ENCODE data around the gene DNAJC13.

The DNAJC13 gene

DNA sequence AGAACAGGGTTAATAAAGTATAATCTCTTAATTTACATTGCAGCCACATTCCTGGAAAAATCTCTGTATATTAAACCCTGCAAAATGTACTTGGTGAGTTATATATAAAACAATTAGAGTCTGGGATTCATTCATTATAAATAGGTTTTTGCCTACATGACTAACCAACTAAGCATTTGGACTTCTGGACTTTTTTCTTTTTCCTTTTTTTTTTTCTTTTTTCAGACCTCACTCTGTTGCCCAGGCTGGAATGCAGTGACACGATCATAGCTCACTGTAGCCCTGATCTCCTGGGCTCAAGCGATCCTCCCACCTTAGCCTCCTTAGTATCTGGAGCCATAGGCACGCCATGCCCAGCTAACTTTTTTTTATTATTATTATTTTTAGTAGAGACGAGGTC is 4.5 kb downstream of the DNAJC13 start:
- no peak overlapping the region for H3K9ac ChIP-seq (ENCODE audit: low read depth, low read length, poor library complexity, severe bottlenecking)
- peaks cover 56% of the 10 kb centered on the region for H3K4me1 ChIP-seq (ENCODE audit: insufficient read depth, low read length, poor library complexity, severe bottlenecking)
- H4K20me1 ChIP-seq (ENCODE audit: insufficient read depth, low read length, poor library complexity, severe bottlenecking) = peaks cover 24% of the 10 kb centered on the region
- H3K4me3 ChIP-seq (ENCODE audit: low read length, poor library complexity, severe bottlenecking) = no peak overlapping the region
- no peak overlapping the region for H3K4me2 ChIP-seq (ENCODE audit: low read depth, low read length, poor library complexity, severe bottlenecking)
- no peaks in the 10 kb centered on the region for H3K9me3 ChIP-seq (ENCODE audit: insufficient read depth, low read depth, low read length)
- H3K36me3 ChIP-seq (ENCODE audit: insufficient read depth, low read length) = no peaks in the 10 kb centered on the region
- H2AFZ ChIP-seq (ENCODE audit: low read length) = no peak overlapping the region
- H3K9me2 ChIP-seq (replicated peaks; ENCODE audit: low read depth, low read length) = no peaks in the 10 kb centered on the region
- H3K27me3 ChIP-seq (ENCODE audit: insufficient read depth, low read length, poor library complexity, severe bottlenecking) = no peaks in the 10 kb centered on the region
- no peaks in the 10 kb centered on the region for H3F3A ChIP-seq (ENCODE audit: low read depth)
- TF ChIP-seq, protein P1, sequence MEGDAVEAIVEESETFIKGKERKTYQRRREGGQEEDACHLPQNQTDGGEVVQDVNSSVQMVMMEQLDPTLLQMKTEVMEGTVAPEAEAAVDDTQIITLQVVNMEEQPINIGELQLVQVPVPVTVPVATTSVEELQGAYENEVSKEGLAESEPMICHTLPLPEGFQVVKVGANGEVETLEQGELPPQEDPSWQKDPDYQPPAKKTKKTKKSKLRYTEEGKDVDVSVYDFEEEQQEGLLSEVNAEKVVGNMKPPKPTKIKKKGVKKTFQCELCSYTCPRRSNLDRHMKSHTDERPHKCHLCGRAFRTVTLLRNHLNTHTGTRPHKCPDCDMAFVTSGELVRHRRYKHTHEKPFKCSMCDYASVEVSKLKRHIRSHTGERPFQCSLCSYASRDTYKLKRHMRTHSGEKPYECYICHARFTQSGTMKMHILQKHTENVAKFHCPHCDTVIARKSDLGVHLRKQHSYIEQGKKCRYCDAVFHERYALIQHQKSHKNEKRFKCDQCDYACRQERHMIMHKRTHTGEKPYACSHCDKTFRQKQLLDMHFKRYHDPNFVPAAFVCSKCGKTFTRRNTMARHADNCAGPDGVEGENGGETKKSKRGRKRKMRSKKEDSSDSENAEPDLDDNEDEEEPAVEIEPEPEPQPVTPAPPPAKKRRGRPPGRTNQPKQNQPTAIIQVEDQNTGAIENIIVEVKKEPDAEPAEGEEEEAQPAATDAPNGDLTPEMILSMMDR (conservative IDR thresholded peaks at IDR 0.05; ENCODE audit: low read length) = no peak
- no peak for TF ChIP-seq EZH2phosphoT487 (IDR thresholded peaks at IDR 0.05; ENCODE audit: borderline replicate concordance)
- H3K79me2 ChIP-seq (ENCODE audit: insufficient read depth, low read length) = peaks cover 70% of the 10 kb centered on the region

- Histone ChIP-seq H2AFZ (ENCODE audit: low read length) (no peak overlapping the region), H3K9me2 (replicated peaks; ENCODE audit: low read depth, low read length) (no peaks in the 10 kb centered on the region), H3K4me1 (ENCODE audit: insufficient read depth, low read length, poor library complexity, severe bottlenecking) (peaks cover 55% of the 10 kb centered on the region), H3K9me3 (ENCODE audit: insufficient read depth, low read depth, low read length) (no peaks in the 10 kb centered on the region), H3K4me3 (ENCODE audit: low read length, poor library complexity, severe bottlenecking) (no peak overlapping the region), H3K9ac (ENCODE audit: low read depth, low read length, poor library complexity, severe bottlenecking) (no peak overlapping the region), H3K4me2 (ENCODE audit: low read depth, low read length, poor library complexity, severe bottlenecking) (peak overlapping the region; percentile 51), H3F3A (ENCODE audit: low read depth) (no peaks in the 10 kb centered on the region), H3K27me3 (ENCODE audit: insufficient read depth, low read length, poor library complexity, severe bottlenecking) (no peaks in the 10 kb centered on the region), H3K79me2 (ENCODE audit: insufficient read depth, low read length) (peaks cover 75% of the 10 kb centered on the region), H4K20me1 (ENCODE audit: insufficient read depth, low read length, poor library complexity, severe bottlenecking) (peaks cover 24% of the 10 kb centered on the region), H3K36me3 (ENCODE audit: insufficient read depth, low read length) (no peaks in the 10 kb centered on the region)
- no peak for TF ChIP-seq EZH2phosphoT487 (IDR thresholded peaks at IDR 0.05; ENCODE audit: borderline replicate concordance)
- TF ChIP-seq, protein P1 (conservative IDR thresholded peaks at IDR 0.05; ENCODE audit: low read length) = no peak
Measured at GRCh38 chr3:132422531-132422930, 5.2 kb downstream of the DNAJC13 start.

DNA sequence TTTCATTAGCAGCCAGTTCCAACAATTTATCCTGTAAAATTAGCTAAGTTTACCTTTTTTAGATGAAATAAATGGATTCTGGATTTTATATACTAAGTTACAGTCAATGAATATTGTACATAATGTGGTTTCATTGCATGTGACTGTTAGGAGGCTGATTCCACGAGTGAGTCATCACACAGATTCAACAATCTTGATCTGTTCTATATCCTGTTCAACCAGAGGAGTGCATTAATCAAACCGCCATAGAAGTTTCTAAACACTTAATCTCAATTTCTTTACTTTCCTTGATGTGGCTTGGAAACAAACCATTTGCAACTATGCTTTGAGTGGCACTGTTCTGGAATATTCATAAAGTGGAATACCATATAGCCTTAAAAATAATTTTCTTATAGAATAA is 15.3 kb downstream of the DNAJC13 start:
- Histone ChIP-seq H3K79me2 (ENCODE audit: insufficient read depth, low read length) (peaks cover 9% of the 10 kb centered on the region), H3K9ac (ENCODE audit: low read depth, low read length, poor library complexity, severe bottlenecking) (no peak overlapping the region), H3K36me3 (ENCODE audit: insufficient read depth, low read length) (no peaks in the 10 kb centered on the region), H3F3A (ENCODE audit: low read depth) (no peaks in the 10 kb centered on the region), H3K9me2 (replicated peaks; ENCODE audit: low read depth, low read length) (no peaks in the 10 kb centered on the region), H4K20me1 (ENCODE audit: insufficient read depth, low read length, poor library complexity, severe bottlenecking) (no peaks in the 10 kb centered on the region), H3K4me1 (ENCODE audit: insufficient read depth, low read length, poor library complexity, severe bottlenecking) (peaks cover 21% of the 10 kb centered on the region), H3K4me3 (ENCODE audit: low read length, poor library complexity, severe bottlenecking) (peak overlapping the region; percentile 11), H3K4me2 (ENCODE audit: low read depth, low read length, poor library complexity, severe bottlenecking) (peak overlapping the region; percentile 52), H3K9me3 (ENCODE audit: insufficient read depth, low read depth, low read length) (no peaks in the 10 kb centered on the region), H3K27me3 (ENCODE audit: insufficient read depth, low read length, poor library complexity, severe bottlenecking) (no peaks in the 10 kb centered on the region), H2AFZ (ENCODE audit: low read length) (no peak overlapping the region)
- TF ChIP-seq, protein P1 (conservative IDR thresholded peaks at IDR 0.05; ENCODE audit: low read length) = no peak
- no peak for TF ChIP-seq EZH2phosphoT487 (IDR thresholded peaks at IDR 0.05; ENCODE audit: borderline replicate concordance)

Data from Loucy (cell line).